ENCODE data around the gene DIP2C.

Gene DIP2C

GRCh38 chr10:241966-242643 lies 447.4 kb downstream of the DIP2C start:
- DNase-seq, result no peak

GRCh38 chr10:241451-241850 lies 448.0 kb downstream of the DIP2C start:
- no peak for DNase-seq

GRCh38 chr10:239109-239508 lies 450.4 kb downstream of the DIP2C start:
- peak; percentile 28 to 65 for DNase-seq

GRCh38 chr10:235915-236314 lies 453.6 kb downstream of the DIP2C start:
- no peak for DNase-seq

GRCh38 chr10:234708-235406 lies 454.6 kb downstream of the DIP2C start:
- DNase-seq, result no peak

- no peak for DNase-seq
Observed at GRCh38 chr10:232878-233277, 456.6 kb downstream of the DIP2C start.

GRCh38 chr10:232061-232460 lies 457.4 kb downstream of the DIP2C start:
- no peak for DNase-seq

- no peak for DNase-seq
Observed at GRCh38 chr10:230758-231157, 458.7 kb downstream of the DIP2C start.

GRCh38 chr10:228366-228765 lies 461.1 kb downstream of the DIP2C start:
- DNase-seq, result no peak

GRCh38 chr10:227014-227413 lies 462.5 kb downstream of the DIP2C start:
- no peak for DNase-seq

- DNase-seq, result no peak
Observed at GRCh38 chr10:226018-226417, 463.4 kb downstream of the DIP2C start.

GRCh38 chr10:224571-224970 lies 464.9 kb downstream of the DIP2C start:
- peak in 1 of 2 experiments; percentile 2 for DNase-seq
